Measurements from ENCODE around the gene TOM1L2. TPM values are rescaled to one million over a fixed set of nuclear protein-coding genes. Genes with fewer than 3 reads are reported as not detected.

Gene TOM1L2
- total RNA-seq, 1 donor from 2014 or later, result 19.4 TPM

GRCh38 chr17:17806035-17806434 lies 166.2 kb downstream of the TOM1L2 start:
- no peak overlapping the region for H3K4me3 ChIP-seq (ENCODE audit: low read depth, low read length)
- TF ChIP-seq, protein P1, sequence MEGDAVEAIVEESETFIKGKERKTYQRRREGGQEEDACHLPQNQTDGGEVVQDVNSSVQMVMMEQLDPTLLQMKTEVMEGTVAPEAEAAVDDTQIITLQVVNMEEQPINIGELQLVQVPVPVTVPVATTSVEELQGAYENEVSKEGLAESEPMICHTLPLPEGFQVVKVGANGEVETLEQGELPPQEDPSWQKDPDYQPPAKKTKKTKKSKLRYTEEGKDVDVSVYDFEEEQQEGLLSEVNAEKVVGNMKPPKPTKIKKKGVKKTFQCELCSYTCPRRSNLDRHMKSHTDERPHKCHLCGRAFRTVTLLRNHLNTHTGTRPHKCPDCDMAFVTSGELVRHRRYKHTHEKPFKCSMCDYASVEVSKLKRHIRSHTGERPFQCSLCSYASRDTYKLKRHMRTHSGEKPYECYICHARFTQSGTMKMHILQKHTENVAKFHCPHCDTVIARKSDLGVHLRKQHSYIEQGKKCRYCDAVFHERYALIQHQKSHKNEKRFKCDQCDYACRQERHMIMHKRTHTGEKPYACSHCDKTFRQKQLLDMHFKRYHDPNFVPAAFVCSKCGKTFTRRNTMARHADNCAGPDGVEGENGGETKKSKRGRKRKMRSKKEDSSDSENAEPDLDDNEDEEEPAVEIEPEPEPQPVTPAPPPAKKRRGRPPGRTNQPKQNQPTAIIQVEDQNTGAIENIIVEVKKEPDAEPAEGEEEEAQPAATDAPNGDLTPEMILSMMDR (conservative IDR thresholded peaks at IDR 0.05; ENCODE audit: low read depth, low read length), result no peak
- DNase-seq (ENCODE audit: low read depth), result no peak

DNA sequence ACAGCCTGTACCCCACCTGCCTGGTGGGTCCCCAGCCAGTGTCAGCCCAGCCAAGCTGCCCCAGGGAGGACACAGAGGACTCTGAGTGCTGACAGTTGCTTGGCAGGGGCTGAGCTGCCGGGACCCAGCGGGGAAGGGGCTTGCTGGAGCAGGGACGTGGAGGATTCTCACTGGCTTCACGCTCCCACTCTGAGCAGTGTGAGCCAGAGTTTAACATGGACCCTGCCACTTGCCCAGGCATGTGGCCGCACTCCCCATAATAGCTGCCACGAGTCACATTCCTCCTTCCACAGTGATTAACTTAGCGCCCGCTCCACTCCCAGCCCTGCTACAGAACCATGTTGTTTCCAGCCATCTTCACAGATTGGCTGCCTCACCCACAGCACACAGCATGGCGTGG lies 166.6 kb downstream of the TOM1L2 start:
- H3K4me3 ChIP-seq (ENCODE audit: low read depth, low read length), result no peak overlapping the region
- TF ChIP-seq, protein P1 (conservative IDR thresholded peaks at IDR 0.05; ENCODE audit: low read depth, low read length), result no peak
- no peak for DNase-seq (ENCODE audit: low read depth)

GRCh38 chr17:17804007-17804406 lies 168.2 kb downstream of the TOM1L2 start:
- TF ChIP-seq, protein P1 (conservative IDR thresholded peaks at IDR 0.05; ENCODE audit: low read depth, low read length), result no peak
- DNase-seq (ENCODE audit: low read depth), result no peak
- H3K4me3 ChIP-seq (ENCODE audit: low read depth, low read length), result no peak overlapping the region

- no peak for DNase-seq (ENCODE audit: low read depth)
- H3K4me3 ChIP-seq (ENCODE audit: low read depth, low read length), result no peak overlapping the region
- TF ChIP-seq, protein P1 (conservative IDR thresholded peaks at IDR 0.05; ENCODE audit: low read depth, low read length), result no peak
Measured at GRCh38 chr17:17801800-17802481, 170.3 kb downstream of the TOM1L2 start.

DNA sequence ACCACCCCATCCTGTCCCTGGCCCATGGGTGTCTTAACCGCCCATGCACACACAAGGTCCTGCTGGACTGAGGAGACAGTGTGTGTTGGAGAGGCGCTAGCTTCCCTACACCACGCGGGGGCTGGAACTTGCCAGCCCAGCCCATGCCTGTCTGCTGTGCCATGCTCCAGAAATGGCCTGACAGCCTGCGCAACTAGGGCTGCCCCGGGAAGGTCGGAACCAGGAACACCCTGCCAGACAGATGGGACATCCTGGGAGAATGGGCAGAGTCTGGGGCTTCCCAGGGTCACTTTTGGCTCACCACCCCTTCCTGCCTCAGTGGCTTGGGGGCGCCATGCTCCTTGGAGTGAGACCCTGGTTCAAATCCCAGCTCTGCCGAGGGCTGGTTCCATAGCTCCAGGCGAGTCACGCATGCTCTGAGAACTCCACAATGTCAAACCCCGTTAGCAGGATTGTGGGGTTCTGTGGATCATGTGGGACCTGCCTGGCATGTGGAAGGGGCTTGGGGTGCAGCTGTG lies 171.6 kb downstream of the TOM1L2 start:
- H3K4me3 ChIP-seq (ENCODE audit: low read depth, low read length), result no peak overlapping the region
- no peak for DNase-seq (ENCODE audit: low read depth)
- TF ChIP-seq, protein P1 (conservative IDR thresholded peaks at IDR 0.05; ENCODE audit: low read depth, low read length), result no peak

- no peak overlapping the region for H3K4me3 ChIP-seq (ENCODE audit: low read depth, low read length)
- no peak for DNase-seq (ENCODE audit: low read depth)
- TF ChIP-seq, protein P1 (conservative IDR thresholded peaks at IDR 0.05; ENCODE audit: low read depth, low read length), result no peak
Measured at GRCh38 chr17:17798573-17799255, 173.5 kb downstream of the TOM1L2 start.
